NCI-H2107 treated with DMSO at 0.1 percent for 48 hours (cell line): Measurements from ENCODE around the gene ZNF217.
"Not testable (repeated sequence)": the region's sequence is repeated elsewhere in the genome, so short reads cannot be mapped to it uniquely, and the experiment has no call there.

ENCODE experiments used
- DNase-seq: peaks from one replicate; lab custom pipeline; 2025; ENCODE audit not compliant: unreplicated experiment; lab: John Stamatoyannopoulos, UW

The ZNF217 gene

DNA sequence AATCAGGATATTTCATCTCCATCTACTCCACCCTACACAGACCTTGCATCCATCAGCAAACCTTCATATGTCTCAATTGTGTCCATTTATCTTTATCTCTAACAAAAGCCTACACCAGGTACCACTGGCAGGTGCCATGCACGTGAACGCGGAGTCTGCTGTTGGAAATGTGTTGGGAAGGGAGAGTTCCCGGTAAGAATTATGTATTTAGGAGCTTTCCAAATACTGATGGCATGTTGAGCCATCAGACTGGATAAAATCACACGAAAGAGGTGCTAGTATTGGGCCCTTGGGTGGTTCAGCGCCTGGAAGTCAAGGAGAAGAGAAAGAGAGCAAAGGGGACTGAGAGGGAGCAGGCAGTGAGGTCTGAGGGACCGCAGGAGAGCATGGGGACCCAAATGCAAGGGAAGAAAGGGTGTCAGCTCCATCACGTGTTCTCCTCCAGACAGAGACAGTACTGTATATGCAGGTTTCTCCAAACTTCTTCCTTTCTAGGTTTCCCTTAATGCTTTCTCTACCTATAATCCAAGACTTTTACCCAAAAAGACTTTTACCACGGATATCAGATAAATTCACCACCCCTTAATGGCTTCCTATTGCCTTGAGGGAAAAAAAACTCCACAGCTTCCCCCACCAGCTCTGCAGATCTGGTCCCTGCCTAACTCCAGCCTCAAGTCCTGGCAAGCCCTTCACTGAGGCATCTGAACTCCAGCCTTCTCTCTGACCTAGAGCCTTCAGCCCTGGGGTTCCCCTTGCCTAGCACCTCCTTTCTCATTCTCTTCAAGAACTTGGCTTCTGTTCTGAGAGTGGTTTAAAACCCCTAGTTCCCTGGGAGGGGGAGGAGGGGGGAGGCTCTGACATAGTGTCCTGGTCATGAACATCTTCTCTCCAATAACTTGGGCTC is 4.8 kb upstream of the ZNF217 start:
- no peak for DNase-seq

DNA sequence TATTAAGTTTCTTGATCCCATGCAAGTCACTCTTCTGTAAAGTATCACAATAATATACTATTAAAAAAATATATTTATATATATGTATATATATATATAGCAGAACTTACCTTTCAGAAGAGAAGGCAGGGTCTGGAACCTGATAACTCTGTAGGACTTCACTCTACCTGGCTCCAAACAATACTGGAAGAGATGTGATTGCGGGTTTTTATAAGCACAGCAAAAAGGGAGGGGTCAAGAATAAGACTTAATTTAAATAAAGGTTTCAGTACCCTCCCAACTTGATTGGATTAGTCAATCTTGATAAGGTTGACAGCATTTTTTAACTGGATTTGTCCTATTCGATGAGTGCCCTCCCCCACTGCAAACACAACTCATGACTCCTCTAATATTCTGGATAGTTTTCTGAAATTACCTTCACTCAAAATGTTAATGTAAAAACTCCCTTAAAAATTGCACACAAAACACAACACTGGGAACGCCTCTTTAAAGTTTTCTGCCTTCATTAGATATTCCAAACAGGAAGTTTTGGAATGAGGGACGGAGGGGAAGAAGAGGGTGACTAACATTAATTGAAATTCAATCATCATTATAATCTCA is 4.0 kb upstream of the ZNF217 start:
- DNase-seq: no peak

DNA sequence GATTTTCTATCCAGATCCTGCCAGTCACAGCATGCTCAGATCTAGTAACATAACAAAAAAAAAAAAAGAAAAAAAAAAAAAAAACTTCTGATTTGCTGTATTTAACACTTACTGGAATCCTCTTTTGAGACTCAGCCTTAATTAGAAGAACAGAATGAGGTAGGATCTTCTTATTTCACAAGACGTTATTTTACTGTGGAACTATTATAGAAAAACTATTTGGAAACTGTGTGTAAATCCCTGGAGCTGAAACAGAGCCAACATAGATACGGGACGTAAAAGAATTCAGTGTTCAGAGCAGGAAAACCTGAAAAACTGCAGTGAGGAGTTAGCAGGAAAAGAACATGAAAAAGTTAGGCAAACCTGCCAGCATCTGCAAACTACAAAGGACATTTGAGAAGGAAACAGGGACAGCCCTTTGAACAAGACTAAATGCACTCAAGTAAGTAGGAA is 3.4 kb upstream of the ZNF217 start:
- DNase-seq: peak; percentile 51

DNA sequence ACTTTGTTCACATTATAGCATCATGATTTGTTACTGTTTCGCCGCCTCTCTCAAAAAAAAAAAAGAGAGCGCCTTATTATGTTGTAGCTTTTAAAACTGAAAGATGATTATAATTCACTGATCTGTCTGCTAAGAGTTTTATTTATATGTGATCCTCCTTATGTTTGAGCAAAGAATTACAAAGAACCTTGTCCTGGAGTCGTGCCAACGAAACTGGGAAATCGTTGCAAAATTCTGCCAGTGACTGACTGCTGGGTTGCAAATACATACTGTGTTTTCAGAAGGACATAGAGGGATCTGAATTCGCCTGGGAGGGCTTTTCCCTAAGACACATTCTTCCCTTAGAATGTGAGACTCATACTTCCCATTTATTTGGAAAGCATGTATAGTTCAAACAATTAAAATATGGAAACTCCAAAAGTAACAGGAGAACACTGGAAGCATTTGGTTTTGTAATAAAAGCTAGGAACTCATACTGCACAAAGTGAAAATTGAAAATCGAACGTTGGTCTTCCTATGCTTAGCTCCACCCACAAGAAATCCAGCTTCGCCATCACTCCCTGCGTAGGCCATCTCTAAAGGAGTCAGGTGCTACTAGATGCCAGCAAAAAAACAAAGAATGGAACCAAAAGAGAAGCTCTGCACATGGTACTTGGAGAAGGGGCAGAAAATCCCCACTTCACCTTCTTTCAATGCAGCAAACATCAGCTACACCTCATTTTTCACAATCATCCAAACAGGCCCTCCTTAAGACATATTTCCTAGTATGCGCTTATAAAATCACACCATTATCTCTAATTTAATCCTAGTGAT is 2.8 kb upstream of the ZNF217 start:
- DNase-seq: peak; percentile 64

DNA sequence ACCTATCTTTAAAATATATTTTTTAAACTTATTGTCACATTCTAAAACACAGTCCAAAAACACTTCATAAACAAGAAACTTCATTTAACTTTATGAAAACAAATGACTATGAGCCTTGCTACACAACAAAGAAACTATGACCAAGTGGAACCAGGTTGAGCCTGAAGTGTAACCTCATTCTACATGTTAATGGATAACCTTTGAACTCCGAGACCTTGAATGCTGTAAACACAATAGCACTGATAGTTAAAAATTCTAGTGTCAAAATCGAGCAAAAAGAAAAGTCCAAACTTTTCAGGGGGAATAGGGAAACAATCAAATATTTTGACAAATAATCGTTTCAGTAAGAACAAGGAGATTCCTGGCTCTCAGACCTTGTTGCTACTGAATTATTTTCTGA is 2.1 kb upstream of the ZNF217 start:
- DNase-seq: not testable (repeated sequence)

DNA sequence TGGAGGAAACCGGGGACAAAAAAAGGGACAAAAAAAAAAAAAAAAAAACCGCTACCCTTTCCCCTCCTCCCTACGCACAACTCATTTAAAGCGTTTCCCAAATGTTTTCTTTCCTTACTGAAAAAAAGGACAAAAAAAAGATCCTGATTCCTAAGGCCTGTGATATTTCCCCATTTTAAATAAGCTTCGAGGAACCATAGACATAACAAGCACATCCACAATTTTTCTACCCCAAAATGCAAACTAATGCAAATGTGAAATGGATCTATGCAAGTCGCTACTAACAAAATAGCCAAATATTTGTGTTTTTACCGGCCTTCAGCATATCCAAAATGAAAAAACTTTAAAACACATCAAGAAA is 1.4 kb upstream of the ZNF217 start:
- DNase-seq: no peak

DNA sequence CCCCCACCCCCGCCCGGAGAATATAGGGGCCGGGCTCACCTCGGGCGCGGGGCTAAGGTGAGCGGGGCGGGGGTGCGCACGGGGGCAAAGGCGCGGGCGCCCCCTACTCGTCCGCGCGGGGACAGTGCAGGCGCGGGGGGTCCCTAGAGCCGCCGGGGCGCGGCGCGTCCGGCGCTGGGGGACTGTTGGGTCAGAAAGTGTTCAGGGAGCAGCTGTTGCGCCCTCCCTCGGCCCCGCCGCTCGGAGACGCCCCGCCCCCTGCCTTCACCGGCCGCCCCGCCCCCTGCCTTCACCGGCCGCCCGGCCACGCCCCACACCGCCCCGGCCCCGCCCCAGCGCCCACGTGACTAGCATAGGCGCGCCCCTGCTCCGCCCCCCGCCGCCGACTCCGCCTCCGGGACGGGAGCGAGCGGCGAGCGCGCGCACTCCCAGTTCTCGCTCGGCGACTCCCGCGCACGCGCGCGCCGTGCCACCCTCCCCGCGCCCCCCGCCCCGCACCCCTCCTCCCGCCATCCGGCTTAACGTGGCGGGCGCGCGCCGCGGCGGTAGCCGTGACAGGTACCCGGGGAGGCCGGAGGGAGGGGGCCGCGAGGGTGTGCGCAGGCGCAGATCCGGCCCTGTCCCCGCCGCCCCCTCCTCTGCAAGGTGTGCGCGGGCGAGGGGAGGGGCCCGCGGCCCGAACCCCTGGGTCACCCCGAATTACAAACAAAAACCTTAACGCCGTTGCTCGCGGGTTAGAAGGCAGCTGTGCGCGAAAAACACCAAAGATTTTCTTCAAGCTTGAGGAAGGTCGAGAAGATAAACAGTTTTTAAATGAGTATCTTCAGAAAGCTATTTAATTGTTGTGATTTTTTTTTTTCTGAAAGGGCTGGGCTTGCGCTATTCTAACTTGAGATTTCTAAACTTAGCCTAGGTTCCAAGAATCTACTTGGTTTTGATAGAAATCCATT is 704 bp upstream of the ZNF217 start:
- DNase-seq: peak; percentile 86

DNA sequence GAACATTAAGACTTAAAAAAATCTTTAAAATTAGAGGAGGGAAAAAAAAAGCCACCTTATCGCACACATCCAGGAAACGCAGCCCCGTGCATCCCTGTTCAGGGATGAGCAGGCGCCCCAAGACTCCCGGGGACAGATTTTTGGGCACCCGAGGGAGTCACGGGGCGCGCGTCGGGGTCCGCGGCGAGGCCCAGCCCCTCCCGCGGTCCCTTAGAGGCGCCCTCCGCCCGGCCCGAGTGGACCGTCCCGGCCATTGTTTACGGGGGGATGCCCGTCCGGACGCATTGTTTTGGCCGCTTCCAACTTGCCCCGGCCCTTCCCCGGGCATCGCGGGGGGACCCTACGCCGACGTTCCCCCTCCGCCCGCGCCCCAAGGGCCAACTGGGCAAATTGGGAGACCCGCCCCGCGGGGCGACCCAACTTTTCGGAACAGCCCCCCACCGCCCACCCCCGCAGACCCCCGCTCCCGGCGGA is 610 bp downstream of the ZNF217 start:
- no peak for DNase-seq

DNA sequence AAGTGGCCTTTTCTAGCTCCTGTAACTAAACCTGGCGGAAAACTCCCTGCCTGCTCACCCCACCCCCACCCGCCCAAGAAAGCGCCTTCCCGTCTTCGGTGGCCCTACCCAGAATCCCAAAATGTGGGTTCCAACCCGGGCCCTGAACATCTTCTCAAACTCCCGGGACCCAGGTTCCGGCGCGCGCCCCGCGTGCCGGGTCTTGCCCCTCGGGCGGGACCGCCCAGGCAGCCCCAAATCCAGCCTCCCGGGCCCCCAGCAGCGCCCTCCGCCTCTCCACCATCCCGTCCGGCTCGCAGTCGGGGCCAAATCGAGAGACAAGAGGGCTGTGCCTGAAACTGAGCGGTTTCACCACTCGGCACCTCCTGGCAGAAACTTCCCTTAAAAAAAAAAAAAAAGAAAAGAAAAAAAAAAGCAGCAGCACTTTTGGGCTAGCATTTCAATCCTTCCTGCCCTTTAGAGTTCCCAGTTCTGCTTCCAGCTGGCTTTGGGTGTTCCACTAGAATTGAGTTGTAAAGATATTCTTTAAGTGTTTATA is 1.1 kb downstream of the ZNF217 start:
- not testable (repeated sequence) for DNase-seq

DNA sequence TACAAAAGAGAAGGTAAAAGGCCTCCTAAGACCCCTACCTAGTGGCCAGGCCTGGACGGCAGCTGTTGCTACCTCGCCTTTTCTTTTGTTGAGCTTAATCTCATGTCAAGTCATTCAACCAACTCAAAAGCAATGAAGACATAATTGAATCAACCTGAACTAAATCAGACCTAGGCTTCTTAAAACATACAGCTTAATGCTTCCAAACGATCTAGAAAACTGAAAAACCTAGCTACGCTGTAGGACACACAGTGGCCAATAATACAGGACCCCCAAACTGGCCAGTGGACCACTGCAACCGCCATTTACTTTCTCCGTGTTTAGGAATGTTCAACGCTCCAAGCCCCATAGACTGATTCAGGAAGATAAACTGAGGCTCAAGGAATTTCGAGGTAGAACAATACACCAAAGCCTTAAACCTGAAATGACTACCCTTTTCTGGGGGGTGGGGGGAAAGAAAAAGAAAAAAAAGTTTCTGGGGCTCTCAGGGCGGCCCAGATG is 1.6 kb downstream of the ZNF217 start:
- not testable (repeated sequence) for DNase-seq

DNA sequence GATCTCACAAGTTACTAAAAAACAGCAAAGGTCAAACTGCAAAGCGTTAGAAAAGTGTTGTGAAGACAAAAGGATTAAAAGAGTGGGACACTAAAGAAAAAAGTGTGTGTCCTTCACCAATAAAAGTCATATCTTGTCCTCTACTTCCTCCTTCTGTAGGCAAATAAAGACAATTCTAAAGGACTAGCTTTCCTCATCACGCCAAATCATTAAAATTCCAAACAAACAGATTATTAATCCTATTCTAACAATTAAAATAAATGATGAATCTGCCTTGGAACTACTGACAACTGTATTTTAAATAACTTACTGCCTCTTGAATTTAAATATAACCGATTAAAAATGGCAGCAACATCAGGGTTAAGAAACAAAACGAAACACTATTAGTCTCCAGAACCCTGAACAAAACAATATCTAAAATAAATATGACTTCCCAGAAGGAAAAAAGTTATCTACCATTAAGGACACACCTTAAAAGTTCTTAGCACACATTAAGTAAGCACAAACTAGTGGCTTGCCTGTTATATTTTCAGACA is 2.4 kb downstream of the ZNF217 start:
- DNase-seq: not testable (repeated sequence)

DNA sequence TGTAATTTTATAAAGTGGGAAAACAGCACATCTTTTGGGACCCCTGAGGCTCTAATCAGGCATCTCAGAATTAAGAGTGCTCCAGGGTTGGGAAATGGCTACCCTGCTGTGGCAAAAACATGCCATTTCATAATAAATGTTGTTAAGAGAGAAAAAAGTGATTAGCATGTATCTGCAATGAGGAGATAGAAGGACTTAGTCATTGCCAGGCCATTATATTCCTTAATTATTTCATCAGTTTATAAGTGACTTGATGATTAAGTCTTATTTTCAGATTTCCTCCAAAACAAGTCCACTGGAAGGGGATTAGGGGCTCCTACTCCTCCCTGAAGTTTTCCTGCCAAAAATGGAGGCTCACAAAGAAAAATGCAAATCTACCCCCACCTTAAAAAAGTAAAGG is 3.0 kb downstream of the ZNF217 start:
- DNase-seq: not testable (repeated sequence)

DNA sequence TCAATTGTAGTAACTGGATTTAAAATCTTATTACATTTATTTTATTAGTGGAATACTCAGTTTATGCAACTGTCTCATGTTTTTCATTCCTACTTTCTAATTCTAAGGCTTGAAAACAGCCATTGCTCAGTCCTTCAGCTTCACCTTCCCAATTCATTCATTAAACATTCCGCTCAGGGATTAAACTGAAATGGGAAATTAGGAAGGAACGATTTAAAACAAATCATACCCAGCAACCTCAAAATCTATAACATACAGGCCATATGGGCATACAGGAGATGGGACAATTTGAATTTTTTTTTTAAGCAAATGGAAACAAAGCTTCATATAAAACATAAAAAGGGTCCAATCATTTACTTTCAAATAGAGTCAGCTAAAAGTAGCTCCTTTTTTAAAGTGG is 3.5 kb downstream of the ZNF217 start:
- not testable (repeated sequence) for DNase-seq

DNA sequence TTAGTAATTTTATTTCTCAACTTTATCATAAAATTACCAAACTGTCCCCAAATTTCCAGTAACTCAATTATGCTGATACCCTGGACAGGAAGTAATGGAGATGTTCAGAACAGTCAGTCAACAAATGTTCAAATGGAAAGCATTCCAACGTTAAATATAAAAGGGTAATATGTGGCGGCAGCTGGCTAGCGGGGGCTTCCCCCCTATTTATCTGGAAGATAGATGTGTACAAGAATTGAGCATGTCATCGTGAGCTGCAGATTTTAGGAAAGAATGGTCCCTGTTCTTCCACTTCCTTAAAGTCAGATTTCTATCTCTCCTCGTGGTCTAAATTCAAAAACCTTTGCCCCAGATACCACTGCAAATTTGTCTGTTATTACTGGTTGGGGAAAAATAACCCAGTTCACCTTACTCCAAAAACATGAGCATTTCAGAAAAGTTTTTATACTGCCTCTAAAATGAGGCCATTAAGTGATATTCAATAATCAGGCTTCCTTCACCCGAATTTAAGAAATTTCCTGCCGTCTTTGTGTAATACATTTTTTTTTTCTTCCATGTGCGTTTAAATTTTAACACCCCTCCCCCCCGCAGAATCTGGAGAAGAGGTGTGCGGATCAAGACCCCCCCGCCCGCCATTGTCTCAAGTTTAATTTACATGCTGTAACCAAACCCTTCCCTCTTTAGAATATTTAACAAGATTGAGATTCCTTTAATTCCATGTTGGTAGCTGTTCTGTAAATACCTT is 4.1 kb downstream of the ZNF217 start:
- not testable (repeated sequence) for DNase-seq

DNA sequence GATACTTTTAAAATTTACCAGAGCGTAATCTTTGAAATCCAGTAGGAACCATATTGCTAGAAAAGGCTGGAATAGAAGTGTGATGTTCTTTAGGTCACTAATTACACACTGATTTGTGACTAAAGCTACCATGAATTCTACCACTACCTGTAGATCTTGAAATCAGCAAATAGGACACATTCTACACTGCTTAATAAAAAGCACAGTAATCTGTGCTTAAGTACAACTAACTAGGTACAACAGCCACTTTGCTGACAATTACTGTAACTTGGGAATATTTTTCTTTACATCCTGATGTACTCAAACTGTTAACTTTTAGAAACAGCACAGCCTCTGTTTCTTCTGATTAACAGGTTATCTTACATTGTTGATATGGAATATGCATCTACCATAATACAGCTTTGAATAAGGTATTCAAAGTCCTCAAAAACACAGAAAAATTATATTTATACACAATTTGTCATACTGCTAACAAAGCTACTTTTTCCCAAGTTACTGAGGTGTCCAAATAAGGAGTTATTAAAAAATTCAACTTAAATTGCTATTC is 6.4 kb downstream of the ZNF217 start:
- DNase-seq: not testable (repeated sequence)

DNA sequence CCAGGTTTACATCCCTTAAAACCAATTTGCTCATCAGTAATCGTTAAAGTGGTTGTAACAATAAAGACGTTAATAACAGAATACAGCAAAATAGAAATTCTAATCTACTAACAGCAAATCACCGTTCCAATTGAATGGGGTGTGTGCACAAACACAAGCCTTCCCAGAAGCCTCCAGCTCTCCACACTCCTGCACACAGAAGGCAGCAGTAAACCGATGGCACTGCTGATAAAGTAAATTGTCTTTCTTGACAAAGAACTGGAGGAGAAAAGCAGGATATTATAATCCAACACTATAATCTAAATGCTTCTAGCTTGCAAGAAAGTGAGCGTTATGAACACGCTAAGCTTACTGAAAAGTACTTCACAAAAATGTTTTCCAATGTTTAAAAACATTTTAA is 7.0 kb downstream of the ZNF217 start:
- DNase-seq: no peak

DNA sequence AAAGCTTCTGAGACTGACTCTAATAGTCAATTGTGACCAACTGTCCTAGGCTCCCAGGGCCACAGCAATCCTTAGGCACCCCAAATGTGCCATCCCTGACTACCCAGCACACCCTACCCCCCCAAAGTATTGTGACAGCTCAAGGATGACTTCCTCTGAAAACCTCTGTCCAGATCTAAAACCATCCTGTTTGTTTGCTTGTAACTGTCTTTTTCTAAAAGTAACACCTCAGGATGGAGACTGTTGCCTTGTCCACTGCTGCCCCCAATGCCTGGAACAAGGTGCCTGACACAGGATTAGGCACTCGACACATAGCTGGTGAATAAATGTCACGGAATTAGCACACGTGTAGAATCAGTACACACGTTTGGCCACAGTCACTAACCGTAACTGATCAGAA is 7.7 kb downstream of the ZNF217 start:
- DNase-seq: not testable (repeated sequence)

DNA sequence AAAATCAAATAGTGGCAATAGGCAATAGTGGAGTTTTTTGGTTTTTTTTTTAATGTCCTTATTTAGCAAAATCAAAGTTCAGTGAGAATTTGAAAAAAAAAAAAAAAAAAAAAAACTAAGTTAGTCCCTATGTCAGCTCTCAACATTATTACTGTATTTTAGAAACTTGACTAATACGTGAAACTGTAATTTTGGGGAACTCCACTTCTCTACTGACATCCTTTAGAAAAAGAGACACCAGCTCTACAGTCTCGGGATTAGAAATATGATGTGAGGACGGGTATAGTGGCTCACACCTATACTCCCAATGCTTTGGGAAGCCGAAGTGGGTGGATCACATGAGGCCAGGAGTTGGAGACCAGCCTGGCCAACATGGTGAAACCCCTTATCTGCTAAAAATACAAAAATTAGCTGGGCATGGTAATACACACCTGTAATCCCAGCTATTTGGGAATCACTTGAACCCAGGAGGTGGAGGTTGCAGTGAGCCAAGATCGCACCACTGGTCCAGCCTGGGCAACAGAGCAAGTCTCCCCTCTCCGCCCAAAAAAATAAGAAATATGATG is 8.6 kb downstream of the ZNF217 start:
- DNase-seq: not testable (repeated sequence)
